Activated naive CD4-positive, alpha-beta T cell treated with Interleukin-2 at 50 U/mL for 16 hours (primary cell): Measurements from ENCODE around the gene AGAP3.

ENCODE experiments used
- DNase-seq: peaks from one replicate; pipeline ENCODE4 v3.0.0-alpha.2; 2020

The AGAP3 gene

DNA sequence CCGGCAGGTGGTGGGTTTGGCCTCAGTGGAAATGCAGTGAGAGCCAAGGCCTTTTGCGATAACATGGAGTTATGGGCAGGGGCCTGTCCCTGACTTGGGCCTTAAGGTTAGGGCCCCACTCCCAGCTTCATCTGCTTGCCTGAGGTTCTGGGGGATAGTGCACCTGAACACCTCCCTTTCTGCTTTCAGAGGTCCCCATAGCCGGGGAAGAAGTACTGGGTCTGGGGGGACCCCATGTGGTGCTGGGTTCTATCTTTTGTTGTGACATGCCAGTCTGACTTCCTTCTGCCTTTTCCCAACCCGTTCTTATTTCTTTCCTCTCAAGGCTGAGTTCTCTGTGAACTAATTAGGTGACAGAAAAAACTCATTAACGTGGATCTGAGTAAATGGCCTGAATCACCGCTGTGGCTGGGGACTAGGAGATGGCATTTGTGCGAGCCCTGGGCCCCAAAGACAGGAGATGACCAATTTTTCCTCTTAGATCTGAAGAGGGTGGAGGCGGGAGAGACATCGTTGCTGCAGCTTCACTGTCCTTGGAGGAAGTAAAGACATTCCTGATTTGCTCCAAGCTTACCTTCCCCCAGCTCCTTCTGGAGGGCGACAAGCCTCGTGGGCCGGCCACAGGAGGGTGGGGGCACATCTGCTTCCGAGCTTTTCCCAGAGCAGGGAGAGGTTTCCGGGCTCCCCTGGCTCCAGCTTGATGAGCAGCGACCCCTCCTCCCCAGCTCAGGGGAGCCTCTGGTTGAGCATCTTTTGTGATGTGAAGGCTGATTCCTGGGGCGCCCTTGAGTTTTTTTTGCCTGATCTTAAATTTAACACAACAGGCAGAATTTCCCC lies 2.0 kb downstream of the AGAP3 start:
- DNase-seq: no peak

DNA sequence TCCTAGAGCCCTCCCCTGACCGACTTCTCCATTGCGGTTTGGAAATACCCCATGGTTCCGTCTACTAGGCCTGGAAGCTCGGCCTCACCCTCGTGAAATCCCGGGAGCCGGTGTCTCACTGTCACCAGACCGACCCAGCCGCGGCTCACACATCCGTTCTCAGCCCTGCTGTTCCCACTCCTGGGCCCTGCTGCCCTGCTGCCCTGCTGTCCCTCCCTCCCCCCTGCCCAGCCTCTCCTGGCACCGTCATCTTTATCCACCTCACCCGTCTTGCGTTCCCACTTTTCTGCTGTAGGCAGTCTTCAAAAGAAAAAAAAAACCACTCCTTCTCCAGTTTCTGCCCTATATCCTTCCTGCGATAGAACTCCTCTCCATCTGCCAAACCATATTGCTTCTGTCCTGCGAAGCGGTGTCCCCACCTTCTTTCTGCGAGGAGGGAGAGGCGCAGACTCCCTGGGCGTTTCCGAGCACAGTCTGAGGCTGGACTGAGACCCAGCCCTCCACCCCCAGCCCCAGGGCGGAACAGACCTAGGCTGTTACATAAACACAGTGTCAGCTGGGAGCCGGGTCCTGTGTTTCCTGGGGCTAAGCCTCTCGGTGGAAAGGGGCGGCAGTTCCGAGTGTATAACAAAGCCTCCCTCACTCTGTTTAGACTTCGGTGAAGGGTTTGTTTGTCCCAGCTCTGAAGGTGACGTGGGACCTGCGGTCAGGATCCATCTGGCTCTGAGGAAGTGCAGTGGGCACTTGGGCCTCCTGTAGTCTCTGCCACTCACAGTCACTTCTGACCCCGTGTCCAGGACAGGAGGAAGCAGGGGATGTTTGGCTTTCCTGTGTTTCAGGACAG lies 2.8 kb downstream of the AGAP3 start:
- no peak for DNase-seq

GRCh38 chr7:151089893-151090730 lies 3.8 kb downstream of the AGAP3 start:
- DNase-seq: no peak

- no peak for DNase-seq
Observed at GRCh38 chr7:151091003-151091402, 4.7 kb downstream of the AGAP3 start.

- no peak for DNase-seq
Observed at GRCh38 chr7:151091431-151091830, 5.2 kb downstream of the AGAP3 start.

DNA sequence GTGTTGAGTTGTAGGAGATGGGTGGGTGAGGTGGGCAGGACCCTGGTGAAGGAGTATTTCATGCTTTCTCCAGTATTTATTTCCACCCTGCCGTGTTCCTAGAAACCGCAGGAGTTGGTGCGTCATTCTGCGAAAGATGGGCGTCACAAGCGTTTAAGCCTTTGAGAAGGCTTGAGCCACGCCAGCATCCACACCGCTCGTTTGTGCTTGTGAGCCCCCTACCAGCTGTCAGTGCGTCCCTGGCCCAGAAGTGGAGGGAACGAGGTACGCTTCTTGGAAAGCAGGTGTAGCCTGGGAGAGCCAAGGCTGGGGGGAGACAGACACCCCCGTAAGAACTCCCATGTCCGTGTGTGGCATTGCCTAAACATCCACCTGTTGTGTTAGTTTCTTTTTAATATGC lies 5.7 kb downstream of the AGAP3 start:
- no peak for DNase-seq

DNA sequence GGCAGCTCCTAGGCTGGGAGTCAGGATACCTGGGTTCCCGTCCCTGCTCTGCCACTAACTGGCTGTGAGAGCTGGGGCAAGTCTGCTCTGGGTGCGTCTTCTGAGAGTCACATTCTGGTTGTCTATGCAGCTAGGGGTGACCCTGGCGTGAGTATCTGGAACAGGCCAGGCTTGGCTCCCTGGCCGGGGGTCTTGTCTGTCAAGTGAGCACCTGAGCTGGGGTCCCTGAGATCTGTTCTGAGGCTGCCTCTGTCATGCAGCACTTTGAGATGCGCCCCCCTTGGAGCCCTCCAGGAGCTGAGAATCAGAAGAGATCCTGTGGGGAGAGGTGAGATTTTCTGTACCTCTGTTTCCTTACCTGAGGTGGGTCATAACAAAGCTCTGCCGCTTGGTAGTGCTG lies 7.5 kb downstream of the AGAP3 start:
- no peak for DNase-seq

- DNase-seq: no peak
Observed at GRCh38 chr7:151094675-151095074, 8.4 kb downstream of the AGAP3 start.

DNA sequence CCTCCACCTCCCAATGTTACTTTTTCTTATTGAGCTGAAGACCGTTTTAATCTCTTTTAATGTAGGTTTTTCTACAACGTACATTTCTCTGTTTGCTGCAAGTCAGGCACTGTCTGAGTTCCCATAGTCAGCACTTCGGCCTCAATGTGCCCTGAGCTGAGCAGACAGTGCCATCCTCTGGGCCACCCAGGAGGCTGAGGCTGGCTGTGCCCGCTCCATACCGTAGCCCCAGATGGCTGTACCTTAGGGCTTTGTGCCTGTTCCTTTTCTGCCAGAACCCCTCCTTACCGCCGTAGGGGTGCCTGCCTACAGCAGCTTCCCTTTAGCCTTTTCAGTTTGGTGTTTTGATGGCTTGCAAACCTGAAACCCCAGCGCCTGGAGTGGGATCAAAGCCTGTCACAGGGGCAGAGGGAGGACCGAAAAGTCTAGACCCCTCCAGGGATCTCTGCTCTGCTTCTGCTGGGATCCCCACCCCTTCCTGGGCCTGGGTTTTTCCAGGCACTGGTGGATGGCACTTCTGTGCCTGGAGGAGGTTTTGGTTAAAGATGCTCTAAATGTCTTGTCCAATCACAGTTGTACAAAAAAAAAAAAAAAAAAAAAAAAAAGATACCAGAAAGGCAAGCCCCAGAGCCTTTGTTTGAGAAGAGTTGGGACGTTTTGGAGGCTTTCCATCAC lies 9.0 kb downstream of the AGAP3 start:
- DNase-seq: no peak

GRCh38 chr7:151095828-151096475 lies 9.7 kb downstream of the AGAP3 start:
- no peak for DNase-seq

DNA sequence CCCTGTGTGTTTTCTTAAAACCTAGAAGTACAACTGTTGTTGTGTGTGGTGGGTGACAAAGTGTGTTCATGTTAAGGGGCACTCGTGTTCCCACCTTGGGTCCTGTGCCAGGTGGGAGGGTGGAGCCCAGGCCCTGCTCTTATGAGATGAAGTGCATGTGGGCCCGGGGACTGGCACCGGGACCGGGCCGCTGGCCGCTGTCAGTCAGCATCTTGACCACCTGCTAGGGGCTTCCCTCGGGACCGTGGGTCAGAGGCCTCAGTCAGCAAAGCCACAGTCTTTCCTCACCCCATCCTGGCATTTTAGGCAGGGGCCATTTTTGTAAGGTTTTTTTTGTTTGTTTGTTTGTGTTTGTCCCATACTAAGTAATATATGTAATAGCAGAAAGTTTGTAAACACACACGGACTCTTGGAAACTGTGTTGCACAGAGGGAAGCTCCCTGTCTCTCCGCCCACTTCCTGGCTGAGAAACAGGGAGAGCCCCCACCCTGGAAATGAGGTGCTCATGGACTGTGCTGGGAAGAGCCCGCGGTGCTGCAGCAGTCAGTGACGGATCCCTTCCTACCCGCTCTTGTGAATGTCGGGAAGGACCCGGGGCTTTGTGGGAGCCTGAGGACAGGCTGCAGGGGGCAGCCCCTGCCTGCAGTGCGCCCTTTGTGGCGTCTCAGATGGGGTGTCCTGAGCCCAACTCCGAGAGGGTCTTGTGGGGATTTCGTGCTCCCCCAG lies 13.4 kb downstream of the AGAP3 start:
- DNase-seq: no peak

DNA sequence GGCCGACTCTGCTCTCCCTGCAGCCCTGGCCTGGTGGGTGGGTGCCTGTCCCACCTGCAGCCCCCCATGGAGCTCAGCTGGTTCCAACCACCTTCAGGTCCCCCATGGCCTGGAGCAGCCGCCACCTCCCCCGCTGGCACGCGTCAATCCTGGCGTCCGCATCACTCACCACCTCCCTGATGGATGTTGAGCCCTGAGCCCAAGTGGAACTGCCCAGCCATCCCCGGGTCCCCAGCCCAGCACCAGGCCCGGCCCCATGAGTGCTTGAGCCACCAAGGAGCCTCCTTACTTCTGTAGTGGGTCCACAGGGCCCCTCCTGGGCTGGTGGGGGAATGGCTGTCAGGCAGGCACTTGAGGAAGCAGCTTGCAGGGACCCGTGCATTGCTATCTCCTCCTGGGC lies 14.6 kb downstream of the AGAP3 start:
- no peak for DNase-seq

- DNase-seq: no peak
Observed at GRCh38 chr7:151101621-151102396, 15.5 kb downstream of the AGAP3 start.

- no peak for DNase-seq
Observed at GRCh38 chr7:151102991-151103390, 16.7 kb downstream of the AGAP3 start.

- no peak for DNase-seq
Observed at GRCh38 chr7:151103973-151104372, 17.7 kb downstream of the AGAP3 start.

GRCh38 chr7:151104411-151105235 lies 18.3 kb downstream of the AGAP3 start:
- no peak for DNase-seq

GRCh38 chr7:151107882-151108281 lies 21.6 kb downstream of the AGAP3 start:
- DNase-seq: no peak

- DNase-seq: no peak
Observed at GRCh38 chr7:151109094-151110048, 23.1 kb downstream of the AGAP3 start.
